Stimulated activated naive CD8-positive, alpha-beta T cell treated with anti-CD3 and anti-CD28 coated beads, Interleukin-15, Interleukin-2, amounts not matched to agents 100 ng/mL and 50 ng/mL, for 24 hours (primary cell): ENCODE results near the gene C4orf50.

ENCODE experiments used
- H3K27ac Mint-ChIP-seq: one replicate; pipeline ENCODE4 v1.8.0; 2021; ENCODE audit warnings: mild to moderate bottlenecking, mixed read lengths
- H3K27me3 Mint-ChIP-seq: one replicate; pipeline ENCODE4 v1.8.0; 2021; ENCODE audit warnings: mixed read lengths
- H3K36me3 Mint-ChIP-seq: one replicate; pipeline ENCODE4 v1.8.0; 2021; ENCODE audit warnings: low read depth, mixed read lengths
- H3K4me1 Mint-ChIP-seq: one replicate; pipeline ENCODE4 v1.8.0; 2021; ENCODE audit warnings: low read depth, mixed read lengths
- H3K4me3 Mint-ChIP-seq: one replicate; pipeline ENCODE4 v1.8.0; 2021; ENCODE audit warnings: mild to moderate bottlenecking, mixed read lengths
- H3K9me3 Mint-ChIP-seq: one replicate; pipeline ENCODE4 v1.8.0; 2021; ENCODE audit warnings: mixed read lengths

Gene C4orf50

DNA sequence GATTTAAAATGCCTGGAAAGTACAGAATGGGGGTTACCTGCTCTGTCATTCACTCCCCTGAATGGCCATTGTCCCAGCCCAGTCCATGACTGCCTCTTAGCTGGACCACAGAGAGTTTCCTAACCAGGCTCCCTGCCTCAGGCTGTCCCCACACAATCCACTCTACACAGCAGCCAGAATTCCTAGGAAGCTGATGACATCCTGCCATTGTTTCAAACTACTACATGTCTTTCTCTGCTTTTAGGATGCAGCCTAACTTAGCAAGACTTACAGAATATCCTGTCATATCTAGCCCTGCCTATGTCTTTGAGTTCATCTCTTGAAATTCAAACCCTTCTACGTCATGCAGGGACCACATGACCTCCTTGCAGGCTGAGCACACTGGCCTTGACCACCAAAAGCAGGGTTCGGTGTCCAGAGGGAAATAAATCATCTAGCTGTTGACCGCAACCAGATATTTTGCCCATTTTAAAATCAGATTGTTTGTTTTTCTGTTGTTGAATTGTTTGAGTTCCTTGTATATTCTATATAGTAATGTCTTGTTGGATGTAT is 109.3 kb downstream of the C4orf50 start:
- Mint-ChIP-seq H3K36me3 (no peaks in the 10 kb centered on the region), H3K4me3 (no peak overlapping the region), H3K9me3 (peaks cover 11% of the 10 kb centered on the region), H3K27ac (no peak overlapping the region), H3K4me1 (no peaks in the 10 kb centered on the region), H3K27me3 (peaks cover 22% of the 10 kb centered on the region)

DNA sequence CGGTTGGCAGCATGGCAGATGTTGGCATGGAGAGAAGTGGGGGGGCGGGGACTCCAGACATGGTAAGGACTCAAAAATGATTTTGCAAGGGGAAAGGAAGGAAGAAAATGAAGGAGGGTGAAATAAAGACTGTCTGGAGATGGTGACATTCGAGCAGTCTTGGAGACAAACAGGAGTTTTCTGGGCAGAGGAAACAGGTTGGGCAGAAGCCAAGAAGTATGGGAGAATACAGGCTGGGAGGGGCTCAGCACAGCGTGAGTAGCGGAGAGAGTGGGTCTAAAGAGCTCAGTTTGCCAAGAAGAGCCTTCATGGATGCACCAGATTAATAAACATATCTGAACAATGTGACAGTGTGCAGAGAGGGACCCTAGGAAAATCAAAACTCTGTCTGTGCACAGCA is 112.0 kb downstream of the C4orf50 start:
- Mint-ChIP-seq H3K4me3 (no peak overlapping the region), H3K9me3 (peaks cover 9% of the 10 kb centered on the region), H3K36me3 (no peaks in the 10 kb centered on the region), H3K27me3 (peaks cover 31% of the 10 kb centered on the region), H3K27ac (no peak overlapping the region), H3K4me1 (no peaks in the 10 kb centered on the region)

DNA sequence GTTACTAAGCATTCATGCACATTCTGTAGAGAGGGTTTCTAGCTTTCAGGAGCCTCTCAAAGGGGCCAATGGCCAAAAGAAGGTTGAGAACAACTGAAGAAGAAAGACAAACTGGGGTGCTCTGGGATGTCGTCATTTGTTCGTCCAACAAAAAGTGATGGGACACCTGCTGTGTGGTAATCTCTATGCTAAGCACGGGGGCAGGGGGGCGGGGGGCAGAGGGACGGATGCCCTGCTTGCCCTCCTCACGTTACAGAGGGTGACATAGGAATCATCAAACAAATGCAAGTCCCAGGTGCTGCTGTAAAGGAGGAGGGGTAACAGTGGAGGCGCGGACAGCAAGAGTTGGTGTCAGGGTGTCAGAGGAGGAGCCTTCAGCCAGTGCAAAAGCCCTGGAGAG is 112.5 kb downstream of the C4orf50 start:
- Mint-ChIP-seq H3K27me3 (peaks cover 36% of the 10 kb centered on the region), H3K4me3 (no peak overlapping the region), H3K4me1 (no peaks in the 10 kb centered on the region), H3K27ac (no peak overlapping the region), H3K9me3 (peaks cover 7% of the 10 kb centered on the region), H3K36me3 (no peaks in the 10 kb centered on the region)

DNA sequence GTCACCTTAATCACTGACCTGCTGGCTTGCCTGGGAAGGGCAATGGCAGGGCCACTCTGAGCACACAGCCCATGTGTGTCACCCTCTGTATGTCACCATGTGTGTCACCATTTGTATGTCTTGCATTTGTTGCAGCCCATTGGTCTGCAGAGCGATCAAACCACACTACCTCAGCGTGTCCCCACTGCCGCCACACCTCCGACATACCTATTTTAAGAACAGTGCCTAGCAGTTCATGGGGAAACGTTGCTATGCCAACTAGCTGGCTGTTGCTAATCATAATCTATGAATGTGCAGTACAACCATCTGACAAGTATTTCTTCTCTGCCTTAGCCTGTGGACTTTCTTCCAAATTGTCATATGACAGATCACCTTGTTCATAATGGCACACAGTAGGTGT is 117.4 kb downstream of the C4orf50 start:
- peaks cover 39% of the 10 kb centered on the region for H3K27me3 Mint-ChIP-seq
- H3K4me3 Mint-ChIP-seq: no peak overlapping the region
- H3K36me3 Mint-ChIP-seq: no peaks in the 10 kb centered on the region
- no peaks in the 10 kb centered on the region for H3K9me3 Mint-ChIP-seq
- H3K4me1 Mint-ChIP-seq: no peaks in the 10 kb centered on the region
- no peak overlapping the region for H3K27ac Mint-ChIP-seq

DNA sequence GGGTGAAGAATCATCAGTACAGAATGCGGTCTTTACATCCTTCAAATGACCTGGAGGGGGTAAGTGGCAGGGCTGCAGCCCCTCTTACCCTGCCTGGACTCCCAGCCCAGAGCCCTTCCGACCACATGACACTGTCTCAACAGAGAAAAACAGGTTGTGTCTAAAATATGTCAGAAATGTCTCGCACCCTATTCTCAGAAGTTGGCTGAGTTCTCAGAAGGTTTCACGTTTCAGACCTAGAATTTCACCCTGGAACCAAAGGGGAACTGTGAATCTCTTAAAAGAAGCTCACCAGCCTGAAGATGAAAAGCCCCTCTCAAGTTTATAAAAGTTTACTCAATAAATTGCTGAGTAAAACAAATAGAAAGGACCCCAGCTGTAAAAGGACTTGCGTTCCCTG is 118.3 kb downstream of the C4orf50 start:
- no peaks in the 10 kb centered on the region for H3K9me3 Mint-ChIP-seq
- H3K4me3 Mint-ChIP-seq: no peak overlapping the region
- no peaks in the 10 kb centered on the region for H3K4me1 Mint-ChIP-seq
- H3K27me3 Mint-ChIP-seq: peaks cover 38% of the 10 kb centered on the region
- H3K36me3 Mint-ChIP-seq: no peaks in the 10 kb centered on the region
- H3K27ac Mint-ChIP-seq: no peak overlapping the region

DNA sequence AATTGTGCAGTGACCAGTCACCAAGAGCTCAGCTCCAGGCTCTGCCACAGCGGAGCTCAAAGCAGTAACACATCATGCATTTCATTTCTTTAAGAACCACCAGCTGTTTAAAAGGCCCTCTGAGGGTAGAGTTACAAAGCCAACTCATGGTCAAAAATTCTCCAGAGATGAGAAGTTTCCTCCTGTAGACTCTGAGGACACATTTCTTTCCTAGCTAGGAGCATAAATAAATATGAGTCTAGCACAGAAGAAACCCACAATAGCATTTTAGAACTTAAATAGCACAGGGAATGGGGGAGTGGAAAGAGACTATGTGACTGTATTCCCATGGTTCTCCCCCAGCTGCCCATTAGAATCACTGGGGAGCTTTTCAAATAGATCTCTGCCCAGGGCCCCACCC is 118.8 kb downstream of the C4orf50 start:
- Mint-ChIP-seq H3K4me3 (no peak overlapping the region), H3K36me3 (no peaks in the 10 kb centered on the region), H3K27ac (no peak overlapping the region), H3K9me3 (no peaks in the 10 kb centered on the region), H3K4me1 (no peaks in the 10 kb centered on the region), H3K27me3 (peaks cover 39% of the 10 kb centered on the region)

DNA sequence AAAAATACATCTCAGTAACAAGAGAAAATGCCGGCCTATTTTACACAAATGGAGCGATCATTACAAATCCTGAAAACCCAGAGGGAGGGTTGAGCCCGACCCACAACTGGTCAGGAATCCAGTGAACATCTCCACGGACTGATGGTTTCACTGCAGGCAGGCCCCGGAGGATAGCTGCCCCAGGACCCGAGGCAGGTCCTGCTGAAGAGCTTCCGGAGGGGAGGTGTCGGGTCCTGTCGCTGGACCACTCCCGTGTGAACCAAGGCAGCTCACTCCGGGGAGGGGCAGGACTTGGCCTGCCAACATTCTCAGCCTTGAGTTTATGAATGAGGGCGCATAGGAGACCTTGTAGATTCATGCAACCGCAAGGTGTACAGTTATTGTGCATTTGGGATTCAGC is 120.6 kb downstream of the C4orf50 start:
- H3K27me3 Mint-ChIP-seq: peaks cover 52% of the 10 kb centered on the region
- peaks cover 4% of the 10 kb centered on the region for H3K36me3 Mint-ChIP-seq
- H3K4me3 Mint-ChIP-seq: no peak overlapping the region
- no peaks in the 10 kb centered on the region for H3K9me3 Mint-ChIP-seq
- no peak overlapping the region for H3K27ac Mint-ChIP-seq
- peaks cover 4% of the 10 kb centered on the region for H3K4me1 Mint-ChIP-seq

DNA sequence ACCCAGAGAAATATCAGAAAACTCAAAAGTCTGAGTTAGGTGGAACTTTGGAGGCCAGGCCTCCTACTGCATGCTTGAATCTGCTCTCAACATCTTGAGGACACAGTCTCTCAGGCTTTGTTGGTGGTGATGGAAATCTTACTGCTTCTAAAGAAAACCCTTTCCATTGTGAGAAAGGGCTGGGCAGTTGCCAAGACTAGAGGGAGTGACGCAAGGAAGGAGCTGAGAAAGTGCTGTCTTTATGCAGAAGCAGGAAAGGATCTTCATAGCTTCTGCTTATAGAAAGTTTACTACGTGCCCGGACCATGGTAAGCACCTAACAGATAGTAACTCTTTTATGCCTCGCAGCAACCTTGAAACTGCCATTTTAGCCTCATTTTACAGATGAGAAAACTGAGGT is 122.9 kb downstream of the C4orf50 start:
- peaks cover 54% of the 10 kb centered on the region for H3K27me3 Mint-ChIP-seq
- H3K4me1 Mint-ChIP-seq: peaks cover 4% of the 10 kb centered on the region
- peaks cover 4% of the 10 kb centered on the region for H3K36me3 Mint-ChIP-seq
- no peak overlapping the region for H3K27ac Mint-ChIP-seq
- H3K9me3 Mint-ChIP-seq: no peaks in the 10 kb centered on the region
- no peak overlapping the region for H3K4me3 Mint-ChIP-seq

DNA sequence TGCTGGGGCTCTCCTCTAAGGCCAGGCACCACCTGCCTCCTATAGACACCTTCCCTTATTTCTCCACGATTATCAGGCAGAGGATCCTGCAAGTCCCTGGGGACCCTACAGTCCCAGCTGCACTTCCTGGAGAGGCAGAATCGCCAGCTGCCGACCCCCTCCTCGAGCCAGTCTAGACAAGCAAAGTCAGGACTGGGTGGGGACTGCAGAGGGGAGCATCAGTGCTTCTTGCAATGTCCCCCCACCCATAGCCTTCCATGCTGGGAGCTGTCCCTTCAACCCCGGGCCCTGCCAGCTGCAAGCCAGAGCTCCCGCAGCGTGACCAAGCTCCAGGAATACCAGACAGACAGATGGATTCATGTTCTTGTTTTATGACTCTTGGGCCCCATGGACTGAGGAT is 124.0 kb downstream of the C4orf50 start:
- Mint-ChIP-seq H3K36me3 (peaks cover 4% of the 10 kb centered on the region), H3K9me3 (no peaks in the 10 kb centered on the region), H3K27ac (no peak overlapping the region), H3K27me3 (peaks cover 63% of the 10 kb centered on the region), H3K4me1 (peaks cover 4% of the 10 kb centered on the region), H3K4me3 (no peak overlapping the region)

DNA sequence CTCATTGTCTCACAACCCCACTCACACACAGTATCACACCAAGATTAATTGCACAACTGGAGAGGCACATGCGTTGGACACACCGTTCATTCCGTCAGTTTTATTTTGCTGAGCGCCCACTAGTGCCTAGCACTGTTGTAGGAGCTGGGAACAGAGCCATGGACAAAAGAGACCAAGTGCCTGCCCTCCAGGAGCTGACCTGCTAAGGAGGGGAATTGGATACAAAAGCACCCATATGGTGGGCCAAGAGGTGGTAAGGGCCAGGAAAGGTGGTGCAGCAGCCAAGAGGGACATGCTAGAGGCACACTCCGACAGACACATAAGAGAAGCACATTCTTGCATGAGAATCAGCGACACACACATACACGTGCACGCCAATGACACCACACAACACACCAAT is 124.6 kb downstream of the C4orf50 start:
- H3K27me3 Mint-ChIP-seq: peaks cover 63% of the 10 kb centered on the region
- no peak overlapping the region for H3K4me3 Mint-ChIP-seq
- H3K27ac Mint-ChIP-seq: no peak overlapping the region
- H3K36me3 Mint-ChIP-seq: peaks cover 4% of the 10 kb centered on the region
- peaks cover 8% of the 10 kb centered on the region for H3K4me1 Mint-ChIP-seq
- H3K9me3 Mint-ChIP-seq: no peaks in the 10 kb centered on the region

DNA sequence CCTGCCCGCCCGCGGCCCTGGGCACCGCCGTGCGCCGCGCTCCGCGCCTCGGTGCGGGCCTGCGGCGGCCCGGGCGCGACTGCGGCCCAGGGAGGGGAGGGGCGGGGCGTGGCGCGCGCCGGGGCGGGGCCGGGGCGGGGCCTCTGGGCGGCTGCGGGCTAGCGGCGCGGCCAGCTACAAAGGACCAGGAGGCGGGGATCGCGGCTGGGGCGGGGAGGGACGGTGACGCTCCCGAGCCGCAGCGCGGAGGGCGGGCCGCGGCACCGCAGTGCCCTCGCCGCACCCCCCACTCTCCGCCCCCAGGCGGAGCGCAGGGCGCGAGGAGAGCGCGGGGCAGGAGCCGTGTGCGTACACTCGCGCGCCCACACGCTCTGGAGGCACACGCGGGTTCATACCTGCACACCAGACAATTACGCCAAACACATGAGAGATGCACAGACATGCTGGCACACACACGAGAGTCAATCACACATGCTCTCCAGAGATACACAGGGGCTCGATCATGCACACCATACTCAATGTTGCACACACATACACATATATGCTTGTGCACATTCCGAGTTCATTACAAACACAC is 125.1 kb downstream of the C4orf50 start, which contains the start of gene CRMP1:
Gene CRMP1, minus strand, starts transcription at position 83 of the 577 bp plus-strand sequence. CDS start 117 bp downstream, outside the sequence.
- Mint-ChIP-seq H3K27ac (no peak within 1 kb of the TSS), H3K4me3 (no peak within 1 kb of the TSS), H3K9me3 (no peaks in the 10 kb centered on the region), H3K4me1 (peaks cover 8% of the 10 kb centered on the region), H3K36me3 (peaks cover 4% of the 10 kb centered on the region), H3K27me3 (peaks cover 61% of the 10 kb centered on the region)

DNA sequence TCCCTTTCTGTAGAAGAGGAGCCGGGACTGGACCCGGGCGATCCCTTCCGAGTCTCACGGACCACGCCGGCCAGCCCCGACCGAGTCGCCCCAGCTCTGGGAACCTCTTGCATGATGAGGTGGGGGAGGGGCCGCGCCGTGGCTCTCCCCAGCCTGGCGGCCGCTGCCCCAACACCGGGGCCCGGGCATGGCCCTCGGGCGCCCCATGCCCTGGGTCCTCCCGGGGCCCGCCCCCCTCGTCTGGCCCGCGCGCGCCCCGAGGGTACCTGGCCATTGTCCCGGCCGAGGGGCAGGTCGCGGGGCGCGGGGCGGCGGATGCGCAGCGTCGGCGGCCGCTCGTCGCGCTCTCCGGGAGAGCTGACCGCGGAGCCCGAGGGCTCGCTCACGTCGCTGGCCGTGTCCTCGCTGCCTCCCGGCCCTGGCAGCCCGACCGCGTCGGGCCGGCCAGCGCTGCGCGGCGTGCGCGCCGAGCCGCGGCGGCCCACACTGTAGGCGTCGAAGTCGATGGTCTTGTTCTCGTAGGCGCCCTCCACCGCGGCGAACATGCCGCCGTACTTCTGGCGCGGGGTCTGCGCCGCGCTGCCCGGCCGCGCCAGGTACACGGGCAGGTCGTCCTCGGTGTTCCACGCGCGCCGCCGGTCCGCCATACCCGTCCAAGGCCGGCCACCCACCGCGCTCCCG is 125.8 kb downstream of the C4orf50 start:
- Mint-ChIP-seq H3K4me3 (no peak overlapping the region), H3K27ac (no peak overlapping the region), H3K9me3 (no peaks in the 10 kb centered on the region), H3K27me3 (peaks cover 61% of the 10 kb centered on the region), H3K4me1 (peaks cover 8% of the 10 kb centered on the region), H3K36me3 (peaks cover 4% of the 10 kb centered on the region)

DNA sequence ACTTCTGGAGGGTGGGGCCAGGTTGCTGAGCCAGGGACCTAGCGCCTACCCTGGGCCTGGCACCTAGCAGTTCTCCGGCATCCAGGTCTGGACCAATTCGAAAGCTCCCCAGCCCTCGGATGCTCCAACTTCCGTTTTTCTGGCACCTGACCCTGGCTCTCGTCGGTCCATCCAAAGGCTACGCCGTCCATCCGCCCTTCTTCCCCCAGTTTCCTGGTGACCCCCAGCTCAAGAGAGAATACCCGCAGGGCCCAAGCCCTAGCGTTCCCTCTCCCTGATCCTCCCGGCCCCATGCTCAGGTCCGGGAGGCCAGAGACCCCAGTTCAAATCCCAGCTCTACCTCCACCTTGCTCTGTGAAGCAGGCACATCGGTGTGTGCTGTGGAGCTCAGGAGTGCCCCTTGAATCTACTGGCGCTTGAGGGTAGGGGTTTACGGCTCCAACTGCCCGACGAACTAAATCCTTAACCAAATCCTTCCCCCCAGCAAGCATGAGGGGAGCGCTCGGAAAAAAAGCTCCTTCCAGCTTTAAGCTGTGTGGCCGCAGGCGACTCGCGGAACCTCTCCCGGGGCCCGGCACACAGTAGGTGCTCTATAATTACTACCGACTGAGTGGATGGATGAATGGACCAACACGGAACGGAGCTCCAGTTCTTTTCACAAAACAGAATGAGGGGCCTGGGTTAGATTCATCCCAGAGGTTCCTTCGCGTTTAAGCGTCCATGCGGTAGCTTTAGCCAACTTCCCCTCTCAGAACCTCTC is 126.5 kb downstream of the C4orf50 start:
- H3K36me3 Mint-ChIP-seq: peaks cover 4% of the 10 kb centered on the region
- H3K4me1 Mint-ChIP-seq: peaks cover 8% of the 10 kb centered on the region
- peaks cover 62% of the 10 kb centered on the region for H3K27me3 Mint-ChIP-seq
- H3K27ac Mint-ChIP-seq: no peak overlapping the region
- no peaks in the 10 kb centered on the region for H3K9me3 Mint-ChIP-seq
- H3K4me3 Mint-ChIP-seq: no peak overlapping the region

DNA sequence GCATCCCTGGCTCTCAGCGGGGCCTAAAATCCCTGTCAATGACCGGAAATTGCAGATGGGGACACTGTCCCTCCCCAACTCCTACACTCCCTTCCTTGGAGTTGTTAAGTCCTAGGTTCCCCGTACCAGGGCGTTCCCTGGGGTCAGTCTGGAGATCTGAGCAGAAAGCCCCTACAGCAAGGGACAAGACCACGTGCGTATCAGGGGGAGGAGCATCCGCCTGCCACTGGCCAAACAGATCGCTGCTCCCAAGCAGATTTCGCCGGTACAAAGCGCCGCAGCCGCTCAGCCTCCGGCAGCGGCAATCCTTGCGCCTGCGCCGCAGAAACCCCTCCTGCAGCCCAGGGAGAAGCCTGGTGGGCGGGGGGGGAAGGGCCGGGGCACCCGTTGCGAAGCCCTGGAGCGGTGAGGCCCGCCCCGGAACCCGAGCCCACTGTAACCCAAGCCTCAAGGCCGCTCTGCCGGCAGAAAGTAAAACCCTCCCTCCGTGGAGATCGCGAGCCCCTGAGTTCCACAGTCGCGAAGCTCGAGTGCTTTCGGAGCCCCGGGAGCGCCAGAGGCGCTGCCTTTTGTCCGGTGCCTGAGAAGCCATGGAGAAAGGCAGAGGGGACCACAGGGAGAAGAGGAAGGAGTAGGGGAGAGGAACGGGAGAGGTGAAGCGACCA is 128.0 kb downstream of the C4orf50 start:
- Mint-ChIP-seq H3K4me3 (no peak overlapping the region), H3K9me3 (no peaks in the 10 kb centered on the region), H3K27me3 (peaks cover 71% of the 10 kb centered on the region), H3K27ac (no peak overlapping the region), H3K36me3 (peaks cover 4% of the 10 kb centered on the region), H3K4me1 (peaks cover 8% of the 10 kb centered on the region)
